GM12801 (cell line): ENCODE results near the gene ARHGEF4.

Experiments used
- CTCF ChIP-seq: IDR thresholded peaks from one replicate; pipeline ENCODE4 v1.5.1; 2011; ENCODE audit warnings: control low read depth; ENCODE audit not compliant: insufficient read length; ENCODE audit errors: extremely low read depth

The ARHGEF4 gene

GRCh38 chr2:130972410-130972809 is 135.7 kb downstream of the ARHGEF4 start:
- no peak for TF ChIP-seq CTCF

GRCh38 chr2:130975729-130976128 is 139.0 kb downstream of the ARHGEF4 start:
- TF ChIP-seq CTCF = no peak

GRCh38 chr2:130976591-130977237 is 140.0 kb downstream of the ARHGEF4 start:
- TF ChIP-seq CTCF = no peak

- TF ChIP-seq CTCF = no peak
Measured at GRCh38 chr2:130977461-130978050, 140.8 kb downstream of the ARHGEF4 start.

- TF ChIP-seq CTCF = no peak
Measured at GRCh38 chr2:130981667-130982066, 145.0 kb downstream of the ARHGEF4 start.

GRCh38 chr2:130985206-130985780 is 148.6 kb downstream of the ARHGEF4 start:
- no peak for TF ChIP-seq CTCF

GRCh38 chr2:130985831-130986649 is 149.3 kb downstream of the ARHGEF4 start:
- TF ChIP-seq CTCF = no peak
